GM23248 (cell line): ENCODE data around the gene PML. TPM values are rescaled to one million over a fixed set of nuclear protein-coding genes. Genes with fewer than 3 reads are reported as not detected.

ENCODE experiments used
- DNase-seq: peaks from one replicate; pipeline ENCODE4 v3.0.0-alpha.2; 2015
- H2AFZ ChIP-seq: fragments of 200-600 bp; sonication (generic); 2 replicates; pipeline ENCODE4 v1.6.1; 2016; ENCODE audit warnings: antibody characterized with exemption
- H3F3A ChIP-seq: fragments of 200-600 bp; sonication (generic); 2 replicates; pipeline ENCODE4 v1.6.1; 2016; ENCODE audit warnings: mild to moderate bottlenecking, antibody characterized with exemption, mixed run types; ENCODE audit not compliant: insufficient read depth
- H3K27ac ChIP-seq: fragments of 200-600 bp; sonication (generic); 2 replicates; pipeline ENCODE4 v1.5.1; 2016; ENCODE audit warnings: mild to moderate bottlenecking
- H3K27me3 ChIP-seq: fragments of 200-600 bp; sonication (generic); replicated peaks from 2 replicates; pipeline ENCODE4 v1.6.1; 2016; ENCODE audit warnings: mild to moderate bottlenecking; ENCODE audit not compliant: insufficient read depth
- H3K36me3 ChIP-seq: fragments of 200-600 bp; sonication (generic); 2 replicates; pipeline ENCODE4 v1.6.1; 2016; ENCODE audit warnings: low read depth, mild to moderate bottlenecking
- H3K4me1 ChIP-seq: fragments of 200-600 bp; sonication (generic); 2 replicates; pipeline ENCODE4 v1.6.1; 2016; ENCODE audit warnings: mild to moderate bottlenecking; ENCODE audit not compliant: insufficient read depth
- H3K4me2 ChIP-seq: fragments of 200-600 bp; sonication (generic); one replicate; pipeline ENCODE4 v1.6.1; 2016; ENCODE audit warnings: mild to moderate bottlenecking; ENCODE audit not compliant: unreplicated experiment
- H3K4me3 ChIP-seq: fragments of 200-600 bp; sonication (generic); 2 replicates; pipeline ENCODE4 v1.5.1; 2016; ENCODE audit warnings: mild to moderate bottlenecking
- H3K79me2 ChIP-seq: fragments of 200-600 bp; sonication (generic); 2 replicates; pipeline ENCODE4 v1.6.1; 2016; ENCODE audit warnings: mild to moderate bottlenecking; ENCODE audit not compliant: insufficient read depth
- H3K9ac ChIP-seq: fragments of 200-600 bp; sonication (generic); 2 replicates; pipeline ENCODE4 v1.6.1; 2016; ENCODE audit warnings: mild to moderate bottlenecking
- H3K9me2 ChIP-seq: fragments of 200-600 bp; sonication (generic); 2 replicates; pipeline ENCODE4 v1.6.1; 2016; ENCODE audit warnings: mixed run types, mild to moderate bottlenecking, moderate library complexity; ENCODE audit not compliant: insufficient read depth
- H3K9me3 ChIP-seq: fragments of 200-600 bp; sonication (generic); one replicate; pipeline ENCODE4 v1.6.1; 2017; ENCODE audit warnings: low read depth
- H4K20me1 ChIP-seq: fragments of 200-600 bp; sonication (generic); 2 replicates; pipeline ENCODE4 v1.6.0; 2016; ENCODE audit not compliant: insufficient read depth
- EZH2 ChIP-seq: fragments of 200-600 bp; sonication (generic); IDR thresholded peaks from 2 replicates; pipeline ENCODE4 v1.6.1; 2018; ENCODE audit warnings: antibody characterized with exemption, mild to moderate bottlenecking; ENCODE audit not compliant: insufficient read depth, poor library complexity, severe bottlenecking
- EZH2phosphoT487 ChIP-seq: fragments of 200-600 bp; sonication (generic); IDR thresholded peaks from 2 replicates; pipeline ENCODE4 v1.6.1; 2018; ENCODE audit warnings: antibody characterized with exemption, moderate library complexity, mild to moderate bottlenecking, low read depth; ENCODE audit not compliant: insufficient read depth
- WGBS, 2 experiments: methylation state at CpG; one replicate each; pipeline ENCODE4 v1.1.6; 2015 to 2017; ENCODE audit warnings: low lambda C conversion rate in 2 of 2, low coverage in 1 of 2; ENCODE audit errors: missing lambda C conversion rate in 2 of 2; 5-methylcytosine and 5-hydroxymethylcytosine counted together
- in situ Hi-C: fragments of 300-500 bp; cut with MboI; formaldehyde crosslinking; loops from 2 replicates; pipeline ENCODE4 v1.15.0; 2020
- polyA plus RNA-seq: library from polyadenylated mRNA; unstranded; fragments of >200 nt; fragmentation: Nextera tagmentation; extraction: Ambion mirVana; gene quantifications from 2 replicates; pipeline ENCODE4 v1.2.1, GENCODE V29; 2016
- total RNA-seq: library from RNA; depleted of rRNA; stranded (reverse); fragments of >200 nt; shearing (Covaris generic); gene quantifications from 2 replicates; pipeline ENCODE4 v1.2.3, GENCODE V29; 2014

PML gene
- total and polyA plus RNA-seq, 2 experiments from 2014 or later, result 52.9 to 74.7 TPM

DNA sequence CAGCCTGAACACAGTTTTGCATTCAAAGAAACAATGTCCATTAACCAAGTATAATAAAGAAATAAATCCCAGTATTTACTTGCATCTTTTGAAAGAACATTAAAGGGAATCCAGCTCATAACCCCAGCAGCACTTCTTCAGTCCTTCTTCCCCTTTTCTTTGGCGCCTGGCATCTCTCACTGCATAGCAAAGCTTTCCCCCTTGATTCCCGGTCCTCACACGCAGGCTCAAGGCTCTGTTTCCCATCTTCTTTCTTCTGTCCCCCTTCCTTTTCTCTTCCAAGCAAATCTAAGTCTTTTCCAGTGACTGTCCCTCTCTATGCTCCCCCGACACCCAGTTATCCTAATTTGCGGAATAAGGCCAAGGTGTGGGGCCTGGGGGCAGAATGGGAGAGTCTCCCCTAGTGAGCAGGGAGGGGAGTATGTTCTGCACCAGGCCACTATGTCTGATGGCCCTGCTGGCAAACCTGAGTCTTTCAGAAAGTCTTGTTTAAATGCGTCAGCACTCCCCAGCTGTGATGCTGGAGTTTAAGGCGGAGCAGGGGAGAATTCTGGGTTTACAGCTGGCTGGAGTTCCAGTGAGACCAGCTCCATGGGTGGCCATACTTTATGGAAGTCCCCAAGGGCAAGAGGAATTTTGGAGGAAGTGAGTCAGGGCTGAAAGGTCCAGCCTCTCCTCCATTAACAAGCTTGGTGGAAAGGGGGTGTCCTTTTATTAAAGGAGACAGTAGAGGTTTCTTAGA is 45.8 kb downstream of the PML start:
- H2AFZ ChIP-seq, result peak overlapping the region; percentile 58; the same call in 1 of the 2 replicates
- no peaks in the 10 kb centered on the region for H3K27me3 ChIP-seq
- peak overlapping the region; percentile 77 for H3K4me2 ChIP-seq
- peak overlapping the region; percentile 56 for H3K9ac ChIP-seq
- H3K4me3 ChIP-seq, result 0 out of 2 replicates have a peak overlapping the region, but pooled peaks have one; percentile 18
- H4K20me1 ChIP-seq, result no peaks in the 10 kb centered on the region
- no peaks in the 10 kb centered on the region for H3K9me3 ChIP-seq
- TF ChIP-seq EZH2 (no peak), EZH2phosphoT487 (no peak)
- in situ Hi-C loops, result no loop called here
- 43 to 45% methylated on average over 7 of the region's 7 CpGs for WGBS, 2 experiments
- H3K4me1 ChIP-seq, result peaks cover 36% of the 10 kb centered on the region
- H3F3A ChIP-seq, result peaks cover 39% of the 10 kb centered on the region
- DNase-seq, result peak; percentile 98
- H3K9me2 ChIP-seq, result no peaks in the 10 kb centered on the region
- peak overlapping the region; percentile 89 for H3K27ac ChIP-seq
- no peaks in the 10 kb centered on the region for H3K79me2 ChIP-seq
- H3K36me3 ChIP-seq, result peaks cover 14% of the 10 kb centered on the region; the same call in 1 of the 2 replicates

DNA sequence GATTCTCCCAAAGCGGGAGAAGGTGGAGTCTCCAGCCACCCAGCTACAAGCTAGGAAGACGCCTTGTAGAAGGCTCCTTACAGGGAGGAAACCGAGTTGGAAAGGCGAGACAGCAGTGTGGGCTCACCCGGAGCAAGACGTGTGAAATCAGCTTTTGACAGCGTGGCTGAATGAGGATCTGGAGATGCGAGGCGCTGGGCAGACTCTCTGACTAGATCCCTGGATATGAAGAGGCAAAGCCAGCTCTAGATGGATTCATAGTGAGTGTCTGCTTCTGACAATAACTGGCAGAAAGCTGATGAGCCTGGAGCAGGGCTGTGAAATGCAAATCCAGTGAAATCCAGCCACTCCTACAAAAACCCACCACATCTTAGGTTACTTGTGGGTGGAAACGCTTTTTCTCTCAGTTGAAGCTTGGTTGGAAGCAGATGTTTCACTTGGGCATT is 46.8 kb downstream of the PML start:
- DNase-seq, result peak; percentile 50
- no peaks in the 10 kb centered on the region for H3K9me3 ChIP-seq
- no peaks in the 10 kb centered on the region for H3K27me3 ChIP-seq
- H3K27ac ChIP-seq, result peak overlapping the region; percentile 89
- WGBS, 2 experiments, result 25 to 31% methylated on average over 10 of the region's 10 CpGs
- no peak for TF ChIP-seq EZH2
- TF ChIP-seq EZH2phosphoT487, result no peak
- H3K4me1 ChIP-seq, result peaks cover 36% of the 10 kb centered on the region
- peak overlapping the region; percentile 77 for H3K4me2 ChIP-seq
- no peaks in the 10 kb centered on the region for H4K20me1 ChIP-seq
- no peak overlapping the region for H3K4me3 ChIP-seq
- H3K9ac ChIP-seq, result peak overlapping the region; percentile 41
- peaks cover 39% of the 10 kb centered on the region for H3F3A ChIP-seq
- no peaks in the 10 kb centered on the region for H3K9me2 ChIP-seq
- in situ Hi-C loops, result no loop called here
- H3K36me3 ChIP-seq, result peaks cover 13% of the 10 kb centered on the region; the same call in 1 of the 2 replicates
- peak overlapping the region; percentile 58; the same call in 1 of the 2 replicates for H2AFZ ChIP-seq
- no peaks in the 10 kb centered on the region for H3K79me2 ChIP-seq

DNA sequence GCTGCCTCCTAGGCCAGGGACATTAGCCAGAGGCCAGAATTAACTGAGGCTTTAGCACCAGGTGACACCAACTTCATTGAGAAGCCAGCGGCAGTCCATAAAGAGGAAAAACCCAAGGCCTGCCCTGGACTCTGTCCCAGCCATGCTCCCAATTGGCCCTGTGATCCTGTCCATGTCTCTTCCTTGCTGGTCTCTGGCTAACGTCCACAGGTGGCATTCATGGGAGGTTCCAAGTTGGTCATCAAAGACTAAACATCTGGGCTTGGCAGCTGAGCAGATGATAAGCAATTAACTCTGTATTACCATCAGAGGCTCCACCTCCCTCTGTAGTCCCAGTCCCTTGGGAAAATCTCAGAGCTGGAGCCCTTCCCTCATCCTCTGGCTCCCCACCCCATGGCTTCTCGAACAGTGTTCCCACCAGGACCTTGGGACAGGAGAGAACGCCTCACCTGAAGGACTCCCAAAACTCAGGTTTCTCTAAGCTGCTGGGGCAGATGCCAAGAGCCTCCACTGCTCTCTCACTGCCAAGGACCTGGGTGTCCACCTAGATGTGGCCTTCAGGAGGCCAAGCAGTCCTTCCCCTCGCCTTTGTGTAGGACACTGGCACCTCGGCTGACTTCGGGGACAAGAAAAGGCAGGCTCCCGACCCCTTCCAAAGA is 47.4 kb downstream of the PML start:
- Histone ChIP-seq H3F3A (peaks cover 36% of the 10 kb centered on the region), H3K27me3 (no peaks in the 10 kb centered on the region), H3K9me2 (no peaks in the 10 kb centered on the region), H3K27ac (peak overlapping the region; percentile 89), H4K20me1 (no peaks in the 10 kb centered on the region), H3K4me3 (no peak overlapping the region), H3K36me3 (peaks cover 7% of the 10 kb centered on the region; the same call in 1 of the 2 replicates), H3K9me3 (no peaks in the 10 kb centered on the region), H3K4me1 (peaks cover 36% of the 10 kb centered on the region), H3K9ac (no peak overlapping the region), H3K79me2 (no peaks in the 10 kb centered on the region), H3K4me2 (no peak overlapping the region), H2AFZ (no peak overlapping the region)
- TF ChIP-seq EZH2, result no peak
- TF ChIP-seq EZH2phosphoT487, result no peak
- DNase-seq, result no peak
- WGBS, 2 experiments, result 83 to 87% methylated on average over 8 of the region's 8 CpGs
- in situ Hi-C loops, result no loop called here

DNA sequence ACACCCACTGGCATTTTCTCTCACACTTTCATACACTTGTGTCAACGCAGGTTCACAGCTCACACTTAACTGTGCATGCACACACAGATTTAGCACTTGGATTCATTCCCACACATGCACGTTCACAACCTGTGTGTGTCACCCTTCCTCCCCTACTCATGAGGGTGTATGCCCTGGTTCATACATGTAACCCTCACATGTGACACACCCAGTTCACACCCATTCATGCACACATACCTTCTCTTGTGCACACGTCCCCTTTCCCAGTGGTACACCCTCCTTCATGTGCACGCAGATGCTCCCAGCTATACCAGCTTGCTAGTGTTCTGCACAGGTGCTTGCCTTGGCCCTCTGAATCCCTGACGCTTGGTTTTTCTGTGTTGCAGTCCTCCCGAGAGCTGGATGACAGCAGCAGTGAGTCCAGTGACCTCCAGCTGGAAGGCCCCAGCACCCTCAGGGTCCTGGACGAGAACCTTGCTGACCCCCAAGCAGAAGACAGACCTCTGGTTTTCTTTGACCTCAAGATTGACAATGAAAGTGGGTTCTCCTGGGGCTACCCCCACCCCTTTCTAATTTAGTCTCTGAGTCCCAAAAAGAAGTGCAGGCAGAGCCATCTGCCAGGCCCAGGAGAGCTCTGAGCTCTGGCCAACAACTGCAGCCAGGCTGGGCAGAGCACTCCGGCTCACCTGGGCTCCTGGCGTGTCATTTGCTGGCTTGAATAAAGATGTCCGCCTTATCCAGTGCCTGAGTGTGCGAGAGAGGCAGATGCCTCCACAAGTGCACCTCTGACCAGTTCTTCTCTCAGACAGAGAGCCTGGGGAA is 48.3 kb downstream of the PML start:
- Histone ChIP-seq H3K4me3 (no peak overlapping the region), H3K9ac (no peak overlapping the region), H3K9me3 (no peaks in the 10 kb centered on the region), H3K79me2 (no peaks in the 10 kb centered on the region), H3K27me3 (no peaks in the 10 kb centered on the region), H3F3A (peaks cover 33% of the 10 kb centered on the region), H3K4me1 (peaks cover 36% of the 10 kb centered on the region), H2AFZ (no peak overlapping the region), H3K9me2 (no peaks in the 10 kb centered on the region), H4K20me1 (no peaks in the 10 kb centered on the region), H3K36me3 (no peaks in the 10 kb centered on the region), H3K4me2 (no peak overlapping the region), H3K27ac (no peak overlapping the region)
- 94% methylated on average over 11 of the region's 11 CpGs for WGBS, 2 experiments
- TF ChIP-seq EZH2phosphoT487, result no peak
- TF ChIP-seq EZH2, result no peak
- DNase-seq, result no peak
- in situ Hi-C loops, result no loop called here
